Left colon (tissue), 2 donors: ENCODE data around the gene CHKA. TPM values are rescaled to one million over a fixed set of nuclear protein-coding genes. Genes with fewer than 3 reads are reported as not detected.
"Not testable (repeated sequence)": the region's sequence is repeated elsewhere in the genome, so short reads cannot be mapped to it uniquely, and the experiment has no call there.

ENCODE experiments used
- ATAC-seq: fragments of 200-7000 bp; cut with Tn5 transposase; one replicate; pipeline ENCODE4 v1.9.1; 2020; ENCODE audit warnings: mild to moderate bottlenecking, moderate library complexity
- DNase-seq, 2 donors: peaks; one replicate each; pipeline ENCODE4 v3.0.0-alpha.2; 2020
- intact Hi-C, 2 donors: fragments of 100-400 bp; cut with DNase I in 1 of 2; cut with micrococcal nuclease in 1 of 2; formaldehyde crosslinking; loops; one replicate each; pipeline versions ENCODE4 v1.11.2 to v1.14.0; 2022; cut with DNase I, micrococcal nuclease
- total RNA-seq, 2 donors: library from RNA; stranded (reverse); fragmentation: NEBNext Ultra II Directional; extraction: Animal tissue kit (Norgen Biotek cat#: 25700); gene quantifications; one replicate each; pipeline ENCODE4 v1.2.1, GENCODE V29; 2021
- donor health status: DM: no; HTN: no; CAD: no.
- donor health status: DM: yes; HTN: yes; CAD: no.

CHKA gene
- total RNA-seq, 2 donors from 2014 or later = 47.6 to 87.4 TPM

DNA sequence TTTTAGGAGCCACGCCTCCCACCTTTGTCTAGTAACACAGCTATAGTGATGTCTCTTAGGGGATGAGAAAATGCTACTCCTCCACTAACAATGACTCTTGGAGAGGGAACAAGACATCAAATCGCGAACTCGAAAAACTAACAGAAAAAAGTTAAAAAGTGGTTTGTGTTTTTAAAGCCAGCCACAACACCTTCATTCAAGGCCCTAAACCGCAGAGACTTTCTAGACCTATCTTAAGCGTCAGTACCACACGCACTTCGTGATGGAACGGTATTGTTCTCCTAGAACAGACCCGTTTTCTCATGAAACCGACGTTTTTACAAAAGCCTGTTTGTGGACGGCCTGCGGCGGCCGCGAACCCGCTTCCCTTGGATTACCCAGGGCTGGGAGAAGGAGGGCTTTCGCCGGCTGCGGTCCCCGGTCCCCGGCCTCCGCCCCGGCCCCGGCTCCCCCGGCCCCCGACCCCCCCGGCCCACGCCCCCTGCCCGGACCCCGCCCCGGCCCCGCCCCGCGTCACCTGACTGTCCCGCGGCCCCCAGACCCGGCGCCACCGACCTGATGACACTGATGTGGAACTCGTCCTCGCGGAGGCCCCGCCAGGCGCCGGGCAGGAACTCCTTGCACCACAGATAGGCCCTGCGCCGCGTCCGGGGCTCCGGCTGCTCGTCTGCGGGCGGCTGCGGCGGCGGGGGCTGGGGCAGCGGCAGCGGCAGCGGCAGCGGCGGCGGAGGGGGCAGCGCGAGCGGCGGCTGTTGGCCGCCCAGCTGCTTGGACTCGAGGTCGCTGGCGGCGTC lies 718 bp downstream of the CHKA start:
- intact Hi-C loops = no loop called here
- DNase-seq = peak; percentile 59 to 73
- no peak for ATAC-seq

DNA sequence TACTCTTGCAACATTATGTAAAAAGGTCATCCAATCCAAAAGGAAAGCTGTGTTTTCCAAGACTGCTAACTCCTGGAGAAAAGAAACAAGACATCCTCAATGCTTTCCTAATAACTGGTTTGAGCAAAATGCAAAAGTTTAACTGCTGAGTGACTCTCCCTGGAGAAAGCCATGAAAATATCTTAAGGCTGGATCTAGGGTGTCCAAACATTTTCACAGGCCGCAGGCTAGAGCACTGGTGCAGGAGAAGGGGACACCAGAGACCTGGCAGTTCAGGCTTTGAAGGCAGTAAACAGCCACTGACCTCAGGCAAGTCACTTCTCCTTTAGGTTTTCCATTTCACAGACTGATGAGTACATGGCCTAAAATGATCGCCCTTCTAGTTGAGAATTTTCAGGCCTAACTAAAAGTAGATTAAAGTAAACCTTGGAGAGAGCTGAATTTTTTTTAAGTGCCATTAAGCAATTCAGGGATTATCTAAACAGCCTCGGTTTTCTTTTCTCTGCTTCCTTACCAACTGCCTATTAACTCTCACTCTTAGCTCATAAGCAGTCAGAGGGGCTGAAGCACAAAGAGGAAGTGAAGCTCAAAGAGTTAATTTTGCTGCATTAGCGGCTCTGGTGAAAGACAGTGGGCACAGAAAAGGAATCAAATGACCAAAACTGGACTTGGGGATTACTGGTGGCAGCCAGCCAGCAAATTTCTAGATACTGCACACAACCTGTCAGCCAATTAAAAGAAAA lies 2.3 kb downstream of the CHKA start:
- intact Hi-C loops = no loop called here
- no peak for ATAC-seq
- DNase-seq = peak in 1 of 2 donors; percentile 60

DNA sequence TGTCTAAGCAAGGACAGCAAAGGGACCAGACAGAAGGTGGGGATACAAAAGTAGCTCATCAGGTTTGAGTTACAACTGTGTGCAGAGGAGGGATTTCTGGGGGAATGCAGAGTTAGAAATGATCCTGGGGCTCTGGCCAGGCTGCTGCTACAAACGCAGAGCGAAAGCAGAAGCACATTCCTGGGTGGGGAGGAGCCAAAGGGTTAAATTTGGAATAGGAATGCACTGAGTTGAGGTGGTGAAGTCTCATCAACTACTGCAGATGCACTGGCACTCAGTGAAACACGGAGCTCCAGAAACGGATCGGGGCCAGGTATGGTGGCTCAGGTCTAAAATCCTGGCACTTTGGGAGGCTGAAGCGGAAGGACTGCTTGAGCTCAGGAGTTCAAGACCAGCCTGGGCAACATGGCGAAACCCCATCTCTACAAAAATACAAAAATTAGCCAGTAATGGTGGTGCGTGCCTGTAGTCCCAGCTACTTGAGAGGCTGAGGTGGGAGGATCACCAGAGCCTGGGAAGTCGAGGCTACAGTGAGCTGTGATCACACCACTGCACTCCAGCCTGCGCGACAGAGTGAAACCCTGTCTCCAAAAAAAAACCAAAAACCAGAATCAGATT lies 3.2 kb downstream of the CHKA start:
- DNase-seq (no peak), ATAC-seq (no peak)
- intact Hi-C loops = no loop called here

DNA sequence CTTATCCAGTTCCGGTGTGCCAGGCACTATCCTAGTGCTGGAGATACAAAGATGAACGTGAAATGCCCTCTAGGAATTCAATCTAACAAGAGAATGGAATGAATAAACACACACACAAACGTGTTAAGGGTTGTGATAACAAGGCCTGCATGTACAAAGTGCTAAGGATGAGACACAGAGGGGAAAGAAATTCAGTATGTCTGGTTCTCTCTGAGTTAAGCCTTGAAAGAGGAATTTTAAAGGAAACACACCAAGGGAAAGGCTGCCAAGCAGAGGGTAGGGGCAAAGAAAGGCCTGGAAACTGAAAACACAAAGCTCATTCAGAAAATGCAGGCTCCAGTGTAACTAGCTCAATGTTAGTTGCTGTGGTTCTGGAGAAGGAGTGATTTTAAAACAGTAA lies 4.2 kb downstream of the CHKA start:
- ATAC-seq = no peak
- DNase-seq = no peak
- intact Hi-C loops = no loop called here

DNA sequence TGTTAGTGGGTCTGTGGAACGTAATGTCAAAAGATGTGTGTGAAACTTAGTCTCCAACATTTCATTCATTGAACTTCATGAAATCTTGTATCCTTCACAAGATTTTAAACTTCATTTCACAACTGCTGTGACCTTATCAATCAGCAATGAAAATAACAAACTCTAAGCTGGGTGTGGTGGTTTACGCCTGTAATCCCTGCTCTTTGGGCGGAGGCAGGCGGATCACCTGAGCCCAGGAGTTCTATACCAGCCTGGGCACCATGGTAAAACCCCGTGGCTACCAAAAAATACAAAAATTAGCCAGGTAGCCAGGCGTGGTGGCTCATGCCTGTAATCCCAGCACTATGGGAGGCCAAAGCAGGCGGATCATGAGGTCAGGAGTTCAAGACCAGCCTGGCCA lies 5.1 kb downstream of the CHKA start:
- intact Hi-C loops = no loop called here
- ATAC-seq (peak; percentile 71), DNase-seq (peak in 1 of 2 donors; percentile 41)

DNA sequence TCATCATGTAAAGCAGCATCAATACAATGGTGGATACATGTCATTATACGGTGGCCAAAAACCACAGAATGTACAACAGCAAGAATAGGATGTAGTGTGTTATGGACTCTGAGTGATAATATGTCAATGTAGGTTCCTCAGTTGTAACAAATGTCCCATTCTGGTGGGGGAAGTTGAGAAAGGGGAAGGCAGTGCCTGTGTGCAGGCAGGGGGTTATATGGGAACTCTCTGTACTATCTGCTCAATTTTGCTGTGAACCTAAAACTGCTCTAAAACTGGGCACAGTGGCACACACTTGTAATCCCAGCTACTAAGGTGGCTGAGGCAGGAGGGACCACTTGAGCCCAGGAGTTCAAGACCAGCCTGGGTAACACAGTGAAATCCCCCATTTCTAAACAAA lies 5.9 kb downstream of the CHKA start:
- no peak for DNase-seq
- intact Hi-C loops = no loop called here
- ATAC-seq = no peak

DNA sequence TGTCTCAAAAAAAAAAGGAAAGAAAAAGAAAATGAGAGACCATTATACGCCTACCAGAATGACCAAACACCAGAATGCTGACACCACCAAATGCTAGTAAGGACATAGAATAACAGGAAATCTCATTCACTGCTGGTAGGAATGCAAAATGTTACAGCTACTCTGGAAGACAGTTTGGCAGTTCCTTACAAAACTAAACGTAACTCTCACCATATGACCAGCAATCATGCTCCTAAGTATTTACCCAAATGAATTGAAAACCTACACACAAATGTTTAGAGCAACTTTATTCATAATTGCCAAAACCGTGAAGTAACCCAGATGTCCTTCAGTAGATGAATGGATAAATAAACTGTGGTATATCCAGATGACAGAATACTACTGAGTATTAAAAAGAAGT lies 7.2 kb downstream of the CHKA start:
- no peak for DNase-seq
- ATAC-seq = no peak
- intact Hi-C loops = no loop called here

DNA sequence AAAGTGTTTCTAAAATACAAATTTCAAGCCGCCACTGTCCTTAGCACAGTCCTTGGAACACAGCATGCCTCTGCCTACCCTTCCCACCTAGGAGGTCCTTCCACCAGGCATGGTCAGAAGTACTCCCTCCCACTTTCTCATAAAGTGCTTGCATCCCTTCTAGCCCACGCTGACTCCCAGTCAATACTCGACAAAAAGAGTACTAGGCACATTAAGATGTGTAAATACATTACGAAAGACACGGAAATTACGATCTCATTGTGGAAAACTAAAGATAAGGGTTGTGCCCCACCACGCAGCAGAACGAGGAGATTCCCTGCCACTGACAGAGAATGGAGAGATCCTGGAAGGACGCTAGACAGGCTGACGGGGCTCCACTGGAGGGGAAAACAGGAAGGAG lies 13.5 kb downstream of the CHKA start:
- intact Hi-C loops = no loop called here
- peak in 1 of 2 donors; percentile 31 for DNase-seq
- peak; percentile 52 for ATAC-seq

DNA sequence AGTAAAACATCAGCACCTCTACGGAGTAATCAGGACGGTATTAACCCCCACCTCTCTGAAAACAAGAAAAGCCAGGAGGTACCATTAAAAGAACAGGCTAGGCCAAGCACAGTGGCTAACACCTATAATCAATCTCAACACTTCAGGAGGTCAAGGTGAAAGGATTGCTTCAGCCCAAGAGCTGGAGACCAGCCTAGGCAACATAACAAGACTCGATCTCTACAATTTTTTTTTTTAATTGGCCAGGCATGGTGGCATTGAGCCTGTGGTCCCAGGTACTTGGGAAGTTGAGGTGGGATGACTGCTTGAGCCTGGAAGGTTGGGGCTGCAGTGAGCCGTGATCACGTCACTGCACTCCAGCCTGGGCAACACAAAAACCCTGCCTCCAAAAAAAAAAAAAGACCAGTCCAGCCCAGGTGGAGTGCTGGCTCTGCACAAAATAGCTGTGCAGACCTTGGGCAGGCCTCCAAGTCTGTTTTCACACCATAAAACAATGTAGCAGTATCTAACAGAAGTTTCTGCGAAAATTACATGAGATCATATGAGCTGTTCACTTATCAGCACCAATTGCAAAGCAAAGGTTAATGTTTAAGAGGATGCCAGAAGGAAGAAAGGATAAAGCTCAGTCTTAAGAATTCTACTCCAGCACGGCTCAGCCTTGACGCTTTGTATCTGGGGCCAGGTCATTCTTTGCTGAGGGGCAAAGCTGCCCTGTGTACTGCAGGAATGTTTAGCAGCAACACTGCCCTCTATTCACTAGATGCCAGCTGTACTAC lies 14.8 kb downstream of the CHKA start:
- ATAC-seq = peak; percentile 84
- DNase-seq = peak; percentile 80 to 87
- intact Hi-C loops = no loop called here

DNA sequence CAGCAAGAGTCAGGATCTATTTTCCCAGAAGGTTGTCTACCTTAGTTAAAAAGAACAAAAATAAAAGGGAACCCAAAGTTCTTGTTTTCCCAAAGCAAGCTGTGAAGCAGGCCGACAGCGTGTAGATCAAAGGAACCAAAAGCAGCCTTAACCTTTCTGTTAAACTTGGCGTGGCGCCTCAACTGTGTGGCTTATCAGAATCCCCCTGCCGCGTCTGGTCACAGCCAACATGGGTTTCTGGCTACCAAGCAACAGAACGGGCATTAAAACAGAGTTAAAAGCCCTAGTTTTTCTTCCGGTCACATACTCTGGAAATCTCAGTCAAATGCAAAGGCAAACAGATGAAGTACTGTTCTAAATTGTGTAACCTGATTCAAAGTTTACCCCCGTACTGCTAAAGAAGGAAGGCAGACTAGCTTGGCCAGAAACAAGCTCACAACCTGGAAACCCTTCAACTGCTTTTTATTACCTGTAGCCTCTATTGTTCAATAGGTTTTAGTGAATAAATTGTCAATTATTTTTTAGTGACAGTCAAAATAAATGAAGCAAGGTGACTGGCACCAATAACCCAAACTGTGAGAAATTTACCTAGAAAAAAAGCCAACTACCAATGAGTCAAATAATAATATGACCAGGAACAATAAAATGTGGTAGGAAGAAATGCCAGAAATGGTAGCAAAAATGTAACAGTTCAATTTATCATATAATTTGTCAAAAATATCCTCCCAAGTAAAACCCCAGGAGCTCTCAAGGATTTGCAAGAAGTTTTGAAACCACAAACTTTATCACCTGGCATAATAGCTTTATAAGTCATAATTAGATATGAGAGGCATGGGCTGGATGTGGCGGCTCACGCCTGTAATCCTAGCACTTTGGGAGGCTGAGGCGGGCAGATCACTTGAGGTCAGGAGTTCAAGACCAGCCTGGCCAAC lies 21.4 kb downstream of the CHKA start:
- ATAC-seq (peak; percentile 59), DNase-seq (peak; percentile 47 to 65)
- intact Hi-C loops = no loop called here

DNA sequence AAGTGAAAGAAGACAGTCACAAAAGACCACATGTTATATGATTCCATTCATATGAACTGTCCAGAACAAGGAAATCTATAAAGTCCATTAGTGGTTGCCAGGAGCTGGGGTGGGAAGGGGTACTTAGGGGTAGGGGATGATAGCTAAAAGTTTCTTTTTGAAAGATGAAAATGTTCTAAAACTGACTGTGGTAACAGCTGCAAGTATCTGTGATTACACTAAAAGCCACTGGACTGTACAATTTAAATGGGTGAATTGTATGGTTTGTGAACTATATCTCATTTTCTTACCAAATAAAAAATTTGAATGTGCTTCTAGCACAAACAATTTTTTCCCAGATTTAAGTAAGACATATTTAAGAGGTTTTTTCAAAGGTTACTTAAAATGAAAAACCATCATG lies 22.1 kb downstream of the CHKA start:
- ATAC-seq = peak; percentile 21
- DNase-seq = no peak
- intact Hi-C loops = no loop called here

DNA sequence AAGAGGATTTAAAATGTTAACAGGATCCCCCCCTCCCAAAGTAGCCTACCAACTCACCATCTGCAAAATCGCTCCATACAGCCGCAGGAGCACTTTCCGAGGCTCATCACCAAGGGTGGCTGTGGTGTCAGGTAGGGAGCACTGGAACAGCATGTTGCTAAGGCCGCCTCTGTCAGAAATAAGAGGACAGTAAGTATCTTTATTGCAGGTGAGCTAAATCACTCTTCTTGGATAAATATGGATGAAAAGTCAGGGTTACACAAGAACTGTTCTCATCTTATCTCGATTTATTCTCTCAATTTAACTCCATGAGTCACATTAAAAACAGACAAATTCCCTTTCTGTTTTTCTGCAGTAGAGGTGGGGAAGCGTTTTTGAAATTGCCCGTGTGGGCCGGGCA lies 24.2 kb downstream of the CHKA start:
- intact Hi-C loops = no loop called here
- ATAC-seq = peak; percentile 47
- no peak for DNase-seq

DNA sequence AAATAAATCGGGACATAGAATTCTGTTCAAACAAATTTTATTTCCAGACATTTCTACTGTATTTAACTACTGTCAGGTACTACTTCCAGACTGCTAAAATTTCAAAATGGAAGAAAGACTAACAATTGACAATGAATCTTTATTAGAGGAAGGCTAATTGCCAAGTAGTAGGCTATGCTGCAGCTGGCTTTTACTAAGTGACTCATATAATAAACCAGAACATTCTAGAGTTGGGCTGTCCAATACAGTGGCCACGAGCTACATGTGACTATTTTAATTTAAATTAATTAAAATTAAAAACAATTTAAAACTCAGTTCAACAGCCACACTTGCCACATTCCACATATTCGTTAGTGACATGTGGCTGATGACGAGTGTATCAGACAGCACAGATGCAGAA lies 27.6 kb downstream of the CHKA start:
- intact Hi-C loops = no loop called here
- ATAC-seq (no peak), DNase-seq (no peak)

DNA sequence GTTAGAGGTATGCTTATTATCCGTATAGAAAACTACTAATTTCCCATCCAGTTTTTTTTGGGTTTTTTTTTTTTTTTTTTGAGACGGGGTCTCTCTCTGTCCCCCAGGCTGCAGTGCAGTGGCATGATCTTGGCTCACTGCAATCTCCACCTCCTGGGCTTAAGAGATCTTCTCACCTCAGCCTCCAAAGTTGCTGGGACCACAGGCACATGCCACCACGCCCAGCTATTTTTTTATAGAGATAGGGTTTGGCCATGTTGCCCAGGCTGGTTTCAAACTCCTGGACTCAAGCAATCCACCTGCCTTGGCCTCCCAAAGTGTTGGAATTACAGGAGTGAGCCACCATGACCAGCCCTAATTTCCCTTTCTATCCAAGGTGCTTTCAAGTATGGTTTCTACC lies 28.2 kb downstream of the CHKA start:
- intact Hi-C loops, DNase-seq, ATAC-seq: not testable (repeated sequence)

DNA sequence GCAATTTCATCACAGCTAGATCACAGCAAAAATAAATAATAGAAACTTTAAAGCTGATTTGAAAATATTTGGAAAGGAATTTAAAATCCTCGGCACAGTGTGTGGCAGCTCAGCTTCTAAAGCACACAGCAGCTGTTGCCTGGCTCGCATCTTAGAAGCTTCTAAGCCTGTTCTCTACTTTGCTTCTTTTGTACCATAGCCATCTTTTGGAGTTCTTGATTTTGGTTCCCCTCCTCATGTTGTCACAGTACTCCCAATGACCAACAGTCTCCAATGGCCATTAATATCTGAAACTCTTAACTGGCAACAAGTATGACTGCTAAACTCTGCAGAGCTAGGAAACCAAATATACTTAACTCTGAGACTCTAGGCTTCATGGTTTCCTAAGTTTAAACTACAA lies 28.8 kb downstream of the CHKA start:
- ATAC-seq (no peak), DNase-seq (no peak)
- intact Hi-C loops = no loop called here

DNA sequence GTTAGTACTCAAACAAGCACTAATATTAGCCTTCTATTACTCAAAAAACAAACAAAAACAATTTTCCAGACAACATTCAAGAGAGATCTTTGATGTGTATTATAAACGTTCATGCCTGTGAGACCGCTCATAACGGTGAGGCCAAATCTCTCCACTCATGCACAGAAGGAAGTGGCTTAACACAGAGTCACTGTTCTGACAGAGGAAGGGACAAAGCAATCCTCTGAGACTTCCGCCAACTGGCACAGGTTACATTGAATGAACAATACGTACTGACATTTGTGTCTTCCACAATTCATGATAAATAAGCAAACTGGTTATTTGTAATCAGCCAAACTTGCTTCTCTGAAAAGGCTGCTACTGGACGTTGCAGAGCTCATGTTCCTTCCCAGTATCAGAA lies 30.5 kb downstream of the CHKA start:
- intact Hi-C loops = no loop called here
- peak; percentile 92 for ATAC-seq
- peak; percentile 27 to 46 for DNase-seq

DNA sequence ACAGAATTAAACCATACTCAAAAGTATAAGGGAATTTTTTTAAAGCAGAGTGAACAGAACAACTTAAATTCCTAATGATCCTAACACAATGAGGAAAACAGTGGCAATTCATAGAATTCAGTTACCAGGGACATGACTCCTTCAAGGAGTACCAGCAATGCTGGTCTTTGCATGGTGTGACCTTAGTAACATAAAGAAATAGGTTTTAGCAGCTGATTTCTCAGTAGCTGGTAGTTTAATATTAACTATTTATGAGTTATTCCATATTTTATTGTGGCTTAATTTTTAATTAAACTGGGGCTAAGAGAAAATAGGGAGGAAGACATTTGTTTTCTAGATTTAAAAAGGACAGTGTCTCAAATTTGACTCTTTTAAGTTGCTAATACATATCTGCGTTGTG lies 30.9 kb downstream of the CHKA start:
- ATAC-seq (peak; percentile 53), DNase-seq (no peak)
- intact Hi-C loops = no loop called here

DNA sequence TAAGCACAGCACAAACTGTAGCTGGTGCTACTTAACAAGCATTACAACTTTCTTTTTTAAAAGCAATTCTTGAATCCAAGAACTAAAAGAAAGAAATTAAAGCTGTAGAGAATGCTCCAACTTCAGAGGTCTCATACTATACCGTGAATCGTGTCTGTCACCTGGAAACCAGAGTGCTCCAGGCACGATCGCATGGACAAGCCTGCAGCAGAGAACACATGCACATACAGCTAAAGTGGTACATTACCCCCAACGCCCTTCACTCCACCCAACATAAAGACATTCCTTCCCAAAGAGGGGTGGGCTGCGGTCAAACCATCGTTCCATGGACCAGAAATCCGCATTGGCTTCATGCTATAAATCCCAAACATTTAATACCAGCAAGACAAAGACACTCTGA lies 31.5 kb downstream of the CHKA start:
- intact Hi-C loops = no loop called here

More for the DNA sequence above, 31.5 kb downstream of the CHKA start:
- DNase-seq (no peak), ATAC-seq (peak; percentile 44)
